H9 (cell line): ENCODE results near the gene MYB. TPM values are rescaled to one million over a fixed set of nuclear protein-coding genes. Genes with fewer than 3 reads are reported as not detected.

Experiments
- DNase-seq: peaks from one replicate; pipeline ENCODE4 v3.0.0-alpha.2; 2017
- H2AFZ ChIP-seq: one replicate; pipeline ENCODE4 v1.6.1; 2013; ENCODE audit warnings: mild to moderate bottlenecking, low read length, control low read depth, moderate library complexity
- H2AK5ac ChIP-seq: 2 replicates; pipeline ENCODE4 v1.6.1; 2013; ENCODE audit warnings: low read length, control low read depth, mixed read lengths; ENCODE audit not compliant: insufficient read length
- H2BK120ac ChIP-seq: one replicate; pipeline ENCODE4 v1.6.1; 2013; ENCODE audit warnings: low read depth, mild to moderate bottlenecking, low read length, control low read depth, inconsistent platforms; ENCODE audit not compliant: poor library complexity, severe bottlenecking
- H2BK12ac ChIP-seq: 2 replicates; pipeline ENCODE4 v1.6.1; 2013; ENCODE audit warnings: low read length, control low read depth, mixed read lengths, low read depth; ENCODE audit not compliant: insufficient read length
- H2BK15ac ChIP-seq: 2 replicates; pipeline ENCODE4 v1.6.1; 2013; ENCODE audit warnings: low read depth, low read length, control low read depth
- H2BK20ac ChIP-seq: one replicate; pipeline ENCODE4 v1.6.1; 2013; ENCODE audit warnings: low read depth, mild to moderate bottlenecking, low read length, control low read depth, inconsistent platforms; ENCODE audit not compliant: poor library complexity, severe bottlenecking
- H2BK5ac ChIP-seq: 2 replicates; pipeline ENCODE4 v1.6.1; 2013; ENCODE audit warnings: low read length, control low read depth, mixed read lengths; ENCODE audit not compliant: insufficient read length
- H3K14ac ChIP-seq: 2 replicates; pipeline ENCODE4 v1.6.1; 2013; ENCODE audit warnings: low read length, control low read depth; ENCODE audit not compliant: insufficient read depth
- H3K18ac ChIP-seq: 2 replicates; pipeline ENCODE4 v1.6.1; 2013; ENCODE audit warnings: low read depth, mild to moderate bottlenecking, mixed read lengths, low read length, control low read depth; ENCODE audit not compliant: insufficient read length
- H3K23ac ChIP-seq: 2 replicates; pipeline ENCODE4 v1.6.1; 2013; ENCODE audit warnings: low read length, control low read depth, mixed read lengths, low read depth; ENCODE audit not compliant: insufficient read length
- H3K23me2 ChIP-seq: 2 replicates; pipeline ENCODE4 v1.6.1; 2013; ENCODE audit warnings: low read depth, mild to moderate bottlenecking, mixed read lengths, low read length, control low read depth; ENCODE audit not compliant: insufficient read length, poor library complexity, severe bottlenecking
- H3K27ac ChIP-seq: 2 replicates; pipeline ENCODE4 v1.5.1; 2013; ENCODE audit warnings: low read length, control low read depth, mixed read lengths, low read depth; ENCODE audit not compliant: insufficient read length
- H3K27me3 ChIP-seq: 2 replicates; pipeline ENCODE4 v1.6.1; 2013; ENCODE audit warnings: low read length, control low read depth, inconsistent platforms; ENCODE audit not compliant: insufficient read depth
- H3K4ac ChIP-seq: 2 replicates; pipeline ENCODE4 v1.6.1; 2013; ENCODE audit warnings: low read depth, mild to moderate bottlenecking, control low read depth, inconsistent platforms, low read length, moderate library complexity
- H3K4me1 ChIP-seq: 2 replicates; pipeline ENCODE4 v1.6.1; 2013; ENCODE audit warnings: low read length, control low read depth, inconsistent platforms; ENCODE audit not compliant: insufficient read depth
- H3K4me2 ChIP-seq: 2 replicates; pipeline ENCODE4 v1.6.1; 2013; ENCODE audit warnings: low read length, control low read depth, mixed read lengths; ENCODE audit not compliant: insufficient read length, insufficient read depth
- H3K56ac ChIP-seq: 2 replicates; pipeline ENCODE4 v1.6.1; 2013; ENCODE audit warnings: low read depth, mild to moderate bottlenecking, mixed read lengths, low read length, control low read depth; ENCODE audit not compliant: insufficient read length
- H3K79me1 ChIP-seq: 2 replicates; pipeline ENCODE4 v1.6.1; 2013; ENCODE audit warnings: low read depth, mild to moderate bottlenecking, moderate library complexity, low read length, control low read depth, inconsistent platforms; ENCODE audit not compliant: insufficient read depth, poor library complexity, severe bottlenecking
- H3K79me2 ChIP-seq: 2 replicates; pipeline ENCODE4 v1.6.1; 2013; ENCODE audit warnings: low read length, control low read depth, inconsistent platforms; ENCODE audit not compliant: insufficient read depth
- H3K9ac ChIP-seq: 2 replicates; pipeline ENCODE4 v1.6.1; 2013; ENCODE audit warnings: low read length, control low read depth, mixed read lengths; ENCODE audit not compliant: insufficient read length; ENCODE audit errors: extremely low read depth
- H3K9me3 ChIP-seq: one replicate; pipeline ENCODE4 v1.6.1; 2013; ENCODE audit warnings: low read depth, low read length, inconsistent platforms; ENCODE audit not compliant: control insufficient read depth
- H3T11ph ChIP-seq: one replicate; pipeline ENCODE4 v1.6.1; 2013; ENCODE audit warnings: mild to moderate bottlenecking, low read length, control low read depth, inconsistent platforms
- H4K20me1 ChIP-seq: one replicate; pipeline ENCODE4 v1.6.1; 2013; ENCODE audit not compliant: control insufficient read depth, insufficient read length, insufficient read depth
- H4K5ac ChIP-seq: 2 replicates; pipeline ENCODE4 v1.6.1; 2013; ENCODE audit warnings: low read depth, mild to moderate bottlenecking, mixed read lengths, low read length, control low read depth; ENCODE audit not compliant: insufficient read length
- H4K8ac ChIP-seq: replicated peaks from 2 replicates; pipeline ENCODE4 v1.6.1; 2013; ENCODE audit warnings: low read length, control low read depth, mixed read lengths, low read depth; ENCODE audit not compliant: insufficient read length
- H4K91ac ChIP-seq: 2 replicates; pipeline ENCODE4 v1.6.1; 2013; ENCODE audit warnings: low read depth, mild to moderate bottlenecking, moderate library complexity, mixed read lengths, low read length, control low read depth; ENCODE audit not compliant: insufficient read length
- H3K27ac Mint-ChIP-seq, 3 experiments: 2 replicates in 2 of 3; 3 replicates in 1 of 3; pipeline ENCODE4 v1.8.0; 2020 to 2021; ENCODE audit warnings: mixed read lengths in 3 of 3, mild to moderate bottlenecking in 1 of 3, moderate library complexity in 1 of 3
- H3K27me3 Mint-ChIP-seq: 2 replicates; pipeline ENCODE4 v1.8.0; 2021; ENCODE audit warnings: low read depth, mild to moderate bottlenecking, moderate library complexity, mixed read lengths
- H3K36me3 Mint-ChIP-seq, 3 experiments: 2 replicates in 2 of 3; 3 replicates in 1 of 3; pipeline ENCODE4 v1.8.0; 2020 to 2021; ENCODE audit warnings: low read depth in 3 of 3, mixed read lengths in 3 of 3; ENCODE audit not compliant: insufficient read depth in 1 of 3
- H3K4me1 Mint-ChIP-seq, 2 experiments: 2 replicates each; pipeline ENCODE4 v1.8.0; 2020; ENCODE audit warnings: mixed read lengths in 2 of 2
- H3K4me3 Mint-ChIP-seq, 2 experiments: 2 replicates in 1 of 2; 3 replicates in 1 of 2; pipeline ENCODE4 v1.8.0; 2020 to 2021; ENCODE audit warnings: mild to moderate bottlenecking in 2 of 2, mixed read lengths in 2 of 2, moderate library complexity in 1 of 2
- H3K9me3 Mint-ChIP-seq, 2 experiments: 2 replicates in 1 of 2; 3 replicates in 1 of 2; pipeline ENCODE4 v1.8.0; 2020; ENCODE audit warnings: mild to moderate bottlenecking in 2 of 2, mixed read lengths in 2 of 2, moderate library complexity in 1 of 2
- CTCF ChIP-seq: fragments of 200-600 bp; sonication (generic); conservative IDR thresholded peaks from 3 replicates; pipeline ENCODE4 v1.8.0; 2021; ENCODE audit warnings: antibody characterized with exemption, mild to moderate bottlenecking
- WGBS: extraction: QIAGEN DNeasy Blood & Tissue Kit; methylation state at CpG from one replicate; pipeline ENCODE4 v1.1.7; 2013; ENCODE audit warnings: missing lambda C conversion rate, low lambda C conversion rate, mixed read lengths; ENCODE audit not compliant: insufficient read length; ENCODE audit errors: extremely low coverage; 5-methylcytosine and 5-hydroxymethylcytosine counted together
- total RNA-seq: library from RNA; stranded (reverse); gene quantifications from 2 replicates; pipeline ENCODE4 v1.2.1, GENCODE V29; 2021

Gene MYB
- total RNA-seq, 1 experiment from 2014 or later, result 5.8 TPM

GRCh38 chr6:135267085-135267484 lies 86.0 kb downstream of the MYB start:
- H3T11ph ChIP-seq, result no peak overlapping the region
- no peak overlapping the region for H3K23ac ChIP-seq
- H2AK5ac ChIP-seq, result no peak overlapping the region
- Mint-ChIP-seq H3K27me3 (peaks cover 2% of the 10 kb centered on the region), H3K4me3 (no peak overlapping the region), H3K36me3 (peaks cover 0 to 10% (median 0%) of the 10 kb centered on the region in 3 experiments; a peak in 2 of 7 replicates), H3K27ac (no peak overlapping the region; a peak in 1 of 7 replicates), H3K4me1 (peaks cover 45 to 50% of the 10 kb centered on the region in 2 experiments), H3K9me3 (no peaks in the 10 kb centered on the region)
- H3K23me2 ChIP-seq, result peaks cover 3% of the 10 kb centered on the region
- no peak overlapping the region for H3K4me2 ChIP-seq
- no peak overlapping the region for H3K9ac ChIP-seq
- no peak overlapping the region for H2BK20ac ChIP-seq
- no peaks in the 10 kb centered on the region for H3K79me1 ChIP-seq
- no peaks in the 10 kb centered on the region for H3K79me2 ChIP-seq
- H2BK15ac ChIP-seq, result no peak overlapping the region
- H3K18ac ChIP-seq, result no peak overlapping the region
- no peak overlapping the region for H2AFZ ChIP-seq
- H3K4ac ChIP-seq, result no peak overlapping the region
- no peak overlapping the region for H3K27ac ChIP-seq
- no peaks in the 10 kb centered on the region for H4K20me1 ChIP-seq
- H2BK5ac ChIP-seq, result no peak overlapping the region
- H3K56ac ChIP-seq, result no peak overlapping the region
- no peak overlapping the region for H4K8ac ChIP-seq
- no peak for TF ChIP-seq CTCF
- no peak overlapping the region for H2BK120ac ChIP-seq
- no peak overlapping the region for H2BK12ac ChIP-seq
- peaks cover 6% of the 10 kb centered on the region for H3K4me1 ChIP-seq
- no CpG with 5 or more reads among the region's 2 CpGs for WGBS
- no peak overlapping the region for H4K5ac ChIP-seq
- no peak for DNase-seq
- H3K14ac ChIP-seq, result no peak overlapping the region
- H3K27me3 ChIP-seq, result no peaks in the 10 kb centered on the region
- H3K9me3 ChIP-seq, result no peaks in the 10 kb centered on the region
- H4K91ac ChIP-seq, result no peak overlapping the region
